ENCODE measurements around the gene ACOXL. TPM values are rescaled to one million over a fixed set of nuclear protein-coding genes. Genes with fewer than 3 reads are reported as not detected.

The ACOXL gene
- total RNA-seq, 1 donor from 2014 or later: 0.20 TPM

GRCh38 chr2:111164078-111164477, 431.7 kb downstream of the ACOXL start:
- DNase-seq (no peak), ATAC-seq (ENCODE audit: low read depth) (no peak)
- TF ChIP-seq CTCF (IDR thresholded peaks at IDR 0.05): no peak
- Mint-ChIP-seq H3K27me3 (no peaks in the 10 kb centered on the region), H3K4me3 (no peak overlapping the region), H3K27ac (no peak overlapping the region), H3K36me3 (ENCODE audit: low read depth) (peaks cover 82% of the 10 kb centered on the region), H3K4me1 (peaks cover 54% of the 10 kb centered on the region), H3K9me3 (no peaks in the 10 kb centered on the region)
- intact Hi-C loops (cut with micrococcal nuclease): no loop called here
- CTCF ChIA-PET: no interaction called here
- POLR2A ChIA-PET: interaction anchor here (0.7 to 2.5 kb wide), 3 partner anchors 44 to 62 kb away, joined by 4 to 9 read pairs (median 6); partner anchors contain the start of gene BCL2L11

GRCh38 chr2:111165084-111165483, 432.7 kb downstream of the ACOXL start:
- intact Hi-C loops (cut with micrococcal nuclease): no loop called here
- CTCF ChIA-PET: no interaction called here

GRCh38 chr2:111166115-111166514, 433.7 kb downstream of the ACOXL start:
- Mint-ChIP-seq H3K4me1 (peaks cover 46% of the 10 kb centered on the region), H3K9me3 (no peaks in the 10 kb centered on the region), H3K36me3 (ENCODE audit: low read depth) (peaks cover 63% of the 10 kb centered on the region), H3K27ac (no peak overlapping the region), H3K4me3 (no peak overlapping the region), H3K27me3 (no peaks in the 10 kb centered on the region)
- TF ChIP-seq CTCF (IDR thresholded peaks at IDR 0.05): no peak
- intact Hi-C loops (cut with micrococcal nuclease): no loop called here
- CTCF ChIA-PET: no interaction called here
- ATAC-seq (ENCODE audit: low read depth) (no peak), DNase-seq (no peak)
- POLR2A ChIA-PET: no interaction called here

More at GRCh38 chr2:111165084-111165483, 432.7 kb downstream of the ACOXL start:
- Mint-ChIP-seq H3K36me3 (ENCODE audit: low read depth) (peaks cover 73% of the 10 kb centered on the region), H3K27ac (no peak overlapping the region), H3K9me3 (no peaks in the 10 kb centered on the region), H3K27me3 (no peaks in the 10 kb centered on the region), H3K4me1 (peaks cover 50% of the 10 kb centered on the region), H3K4me3 (no peak overlapping the region)
- ATAC-seq (ENCODE audit: low read depth) (no peak), DNase-seq (no peak)
- POLR2A ChIA-PET: no interaction called here
- TF ChIP-seq CTCF (IDR thresholded peaks at IDR 0.05): no peak

- no peak for TF ChIP-seq CTCF (IDR thresholded peaks at IDR 0.05)
- intact Hi-C loops (cut with micrococcal nuclease): loop anchor here (1.0 kb wide), 1 partner anchor 10 kb away; no protein-coding TSS in a partner anchor
- no peaks in the 10 kb centered on the region for H3K27me3 Mint-ChIP-seq
- ChIA-PET POLR2A (interaction anchor here (0.6 to 3.9 kb wide), 7 partner anchors 9 to 52 kb away, joined by 3 to 38 read pairs (median 10); partner anchors contain the start of gene BCL2L11), CTCF (interaction anchor here (0.7 to 1.9 kb wide), 2 partner anchors 10 to 19 kb away, joined by 3 to 6 read pairs; no protein-coding TSS in a partner anchor)
- no peak for DNase-seq
- peaks cover 52% of the 10 kb centered on the region for H3K36me3 Mint-ChIP-seq (ENCODE audit: low read depth)
- H3K4me1 Mint-ChIP-seq: peaks cover 38% of the 10 kb centered on the region
- no peak overlapping the region for H3K27ac Mint-ChIP-seq
- H3K4me3 Mint-ChIP-seq: no peak overlapping the region
- no peaks in the 10 kb centered on the region for H3K9me3 Mint-ChIP-seq
- ATAC-seq (ENCODE audit: low read depth): peak; percentile 41
These were observed 434.9 kb downstream of the ACOXL start for GRCh38 chr2:111167076-111167862.

- intact Hi-C loops (cut with micrococcal nuclease): loop anchor here (1.0 kb wide), 1 partner anchor 11 kb away; no protein-coding TSS in a partner anchor
- DNase-seq (no peak), ATAC-seq (ENCODE audit: low read depth) (no peak)
- ChIA-PET CTCF (interaction anchor here (0.7 to 1.9 kb wide), 2 partner anchors 11 to 18 kb away, joined by 3 to 6 read pairs; no protein-coding TSS in a partner anchor), POLR2A (interaction anchor here (0.6 to 3.9 kb wide), 7 partner anchors 10 to 52 kb away, joined by 3 to 38 read pairs (median 10); partner anchors contain the start of gene BCL2L11)
- TF ChIP-seq CTCF (IDR thresholded peaks at IDR 0.05): no peak
- no peaks in the 10 kb centered on the region for H3K9me3 Mint-ChIP-seq
- peaks cover 32% of the 10 kb centered on the region for H3K4me1 Mint-ChIP-seq
- H3K4me3 Mint-ChIP-seq: no peak overlapping the region
- H3K36me3 Mint-ChIP-seq (ENCODE audit: low read depth): peaks cover 47% of the 10 kb centered on the region
- H3K27ac Mint-ChIP-seq: no peak overlapping the region
- H3K27me3 Mint-ChIP-seq: no peaks in the 10 kb centered on the region
These were observed 435.4 kb downstream of the ACOXL start for GRCh38 chr2:111167863-111168162.
